ENCODE data around the gene AVPI1. TPM values are rescaled to one million over a fixed set of nuclear protein-coding genes. Genes with fewer than 3 reads are reported as not detected.
"Not testable (repeated sequence)": the region's sequence is repeated elsewhere in the genome, so short reads cannot be mapped to it uniquely, and the experiment has no call there.

Gene AVPI1
- total RNA-seq, 1 experiment from 2014 or later = 6.5 TPM

DNA sequence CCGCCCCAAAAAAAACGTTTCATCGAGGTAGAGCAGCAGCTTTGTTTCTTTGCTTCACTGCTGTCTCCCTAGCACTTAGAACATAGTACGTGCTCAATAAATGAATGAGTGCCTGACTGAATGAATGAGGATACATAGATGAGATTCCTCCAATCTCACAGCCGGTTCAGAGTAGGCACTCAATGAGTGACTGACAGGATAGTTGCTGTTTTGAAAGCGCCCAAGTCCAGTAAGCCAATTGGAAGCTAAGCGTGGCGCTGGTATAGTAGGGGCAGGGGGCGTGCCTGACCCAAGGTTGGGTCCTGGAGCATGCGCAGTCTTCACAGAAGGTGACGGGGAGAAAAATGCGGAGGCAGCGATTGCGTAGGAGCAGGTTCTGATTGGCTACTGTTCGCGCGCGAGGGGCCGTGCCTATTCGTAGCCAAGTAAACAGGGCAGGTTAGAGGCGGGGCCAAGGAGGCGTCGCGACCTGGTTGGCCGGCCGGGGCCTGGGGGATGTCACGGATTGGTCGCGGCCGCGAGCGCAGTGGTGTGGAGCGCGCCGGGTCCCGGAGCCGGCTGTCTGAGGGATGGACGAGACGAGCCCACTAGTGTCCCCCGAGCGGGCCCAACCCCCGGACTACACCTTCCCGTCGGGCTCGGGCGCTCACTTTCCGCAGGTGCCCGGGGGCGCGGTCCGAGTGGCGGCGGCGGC is 46.7 kb downstream of the AVPI1 start, which contains the start of gene PI4K2A:
PI4K2A (plus strand) TSS at position 498 of the 694 bp plus-strand sequence; CDS start at position 570, 72 bp downstream.
- H4K20me1 ChIP-seq (ENCODE audit: control insufficient read depth, insufficient read depth, insufficient read length) = no peaks in the 10 kb centered on the region
- H3K23me2 ChIP-seq (ENCODE audit: insufficient read length, low read depth, low read length, poor library complexity, severe bottlenecking) = peaks cover 11% of the 10 kb centered on the region
- no peak within 1 kb of the TSS for H2BK20ac ChIP-seq (ENCODE audit: low read depth, low read length, poor library complexity, severe bottlenecking)
- H3K36me3 Mint-ChIP-seq (ENCODE audit: insufficient read depth in 1 of 3, low read depth in 3 of 3) = peaks cover 14 to 24% (median 22%) of the 10 kb centered on the region in 3 experiments; a peak in 6 of 7 replicates
- DNase-seq = peak; percentile 100
- peaks cover 5% of the 10 kb centered on the region for H3K4me1 ChIP-seq (ENCODE audit: insufficient read depth, low read length)
- peak within 1 kb of the TSS; percentile 87 for H3K4me2 ChIP-seq (ENCODE audit: insufficient read depth, insufficient read length, low read length)
- peak within 1 kb of the TSS; percentile 83 for H3K18ac ChIP-seq (ENCODE audit: insufficient read length, low read depth, low read length)
- no peak within 1 kb of the TSS for H4K8ac ChIP-seq (replicated peaks; ENCODE audit: insufficient read length, low read depth, low read length)
- no peaks in the 10 kb centered on the region; a peak in 2 of 5 replicates for H3K9me3 Mint-ChIP-seq
- H2BK15ac ChIP-seq (ENCODE audit: low read depth, low read length) = no peak within 1 kb of the TSS
- no peak within 1 kb of the TSS for H2BK12ac ChIP-seq (ENCODE audit: insufficient read length, low read depth, low read length)
- H4K5ac ChIP-seq (ENCODE audit: insufficient read length, low read depth, low read length) = no peak within 1 kb of the TSS
- peaks cover 4% of the 10 kb centered on the region for H3K79me1 ChIP-seq (ENCODE audit: insufficient read depth, low read depth, low read length, poor library complexity, severe bottlenecking)
- peak within 1 kb of the TSS; percentile 84 to 95 for H3K4me3 Mint-ChIP-seq
- H3K27ac Mint-ChIP-seq = peak within 1 kb of the TSS; percentile 92 to 96 (median 95)
- H3K4ac ChIP-seq (ENCODE audit: low read depth, low read length) = no peak within 1 kb of the TSS
- H3K27ac ChIP-seq (ENCODE audit: insufficient read length, low read depth, low read length) = no peak within 1 kb of the TSS
- H3K27me3 Mint-ChIP-seq (ENCODE audit: low read depth) = no peaks in the 10 kb centered on the region
- no peak within 1 kb of the TSS for H2BK120ac ChIP-seq (ENCODE audit: low read depth, low read length, poor library complexity, severe bottlenecking)
- TF ChIP-seq, protein P1, sequence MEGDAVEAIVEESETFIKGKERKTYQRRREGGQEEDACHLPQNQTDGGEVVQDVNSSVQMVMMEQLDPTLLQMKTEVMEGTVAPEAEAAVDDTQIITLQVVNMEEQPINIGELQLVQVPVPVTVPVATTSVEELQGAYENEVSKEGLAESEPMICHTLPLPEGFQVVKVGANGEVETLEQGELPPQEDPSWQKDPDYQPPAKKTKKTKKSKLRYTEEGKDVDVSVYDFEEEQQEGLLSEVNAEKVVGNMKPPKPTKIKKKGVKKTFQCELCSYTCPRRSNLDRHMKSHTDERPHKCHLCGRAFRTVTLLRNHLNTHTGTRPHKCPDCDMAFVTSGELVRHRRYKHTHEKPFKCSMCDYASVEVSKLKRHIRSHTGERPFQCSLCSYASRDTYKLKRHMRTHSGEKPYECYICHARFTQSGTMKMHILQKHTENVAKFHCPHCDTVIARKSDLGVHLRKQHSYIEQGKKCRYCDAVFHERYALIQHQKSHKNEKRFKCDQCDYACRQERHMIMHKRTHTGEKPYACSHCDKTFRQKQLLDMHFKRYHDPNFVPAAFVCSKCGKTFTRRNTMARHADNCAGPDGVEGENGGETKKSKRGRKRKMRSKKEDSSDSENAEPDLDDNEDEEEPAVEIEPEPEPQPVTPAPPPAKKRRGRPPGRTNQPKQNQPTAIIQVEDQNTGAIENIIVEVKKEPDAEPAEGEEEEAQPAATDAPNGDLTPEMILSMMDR (conservative IDR thresholded peaks at IDR 0.05) = no peak
- H3K9me3 ChIP-seq (ENCODE audit: control insufficient read depth, low read depth, low read length) = no peaks in the 10 kb centered on the region
- no peak within 1 kb of the TSS for H2AK5ac ChIP-seq (ENCODE audit: insufficient read length, low read length)
- H3T11ph ChIP-seq (ENCODE audit: low read length) = no peak within 1 kb of the TSS
- H4K91ac ChIP-seq (ENCODE audit: insufficient read length, low read depth, low read length) = no peak within 1 kb of the TSS
- H3K79me2 ChIP-seq (ENCODE audit: insufficient read depth, low read length) = peaks cover 7% of the 10 kb centered on the region; the same call in 1 of the 2 replicates
- H2BK5ac ChIP-seq (ENCODE audit: insufficient read length, low read length) = no peak within 1 kb of the TSS
- no peak within 1 kb of the TSS for H3K23ac ChIP-seq (ENCODE audit: insufficient read length, low read depth, low read length)
- WGBS (ENCODE audit: extremely low coverage, insufficient read length, low lambda C conversion rate) = no CpG with 5 or more reads among the region's 54 CpGs
- H2AFZ ChIP-seq (ENCODE audit: low read length) = peak within 1 kb of the TSS; percentile 74
- H3K56ac ChIP-seq (ENCODE audit: insufficient read length, low read depth, low read length) = no peak within 1 kb of the TSS
- peak within 1 kb of the TSS; percentile 87 for H3K9ac ChIP-seq (ENCODE audit: extremely low read depth, insufficient read length, low read length)
- H3K27me3 ChIP-seq (ENCODE audit: insufficient read depth, low read length) = no peaks in the 10 kb centered on the region
- H3K14ac ChIP-seq (ENCODE audit: insufficient read depth, low read length) = peak within 1 kb of the TSS; percentile 93
- H3K4me1 Mint-ChIP-seq = peaks cover 22 to 24% of the 10 kb centered on the region in 2 experiments

DNA sequence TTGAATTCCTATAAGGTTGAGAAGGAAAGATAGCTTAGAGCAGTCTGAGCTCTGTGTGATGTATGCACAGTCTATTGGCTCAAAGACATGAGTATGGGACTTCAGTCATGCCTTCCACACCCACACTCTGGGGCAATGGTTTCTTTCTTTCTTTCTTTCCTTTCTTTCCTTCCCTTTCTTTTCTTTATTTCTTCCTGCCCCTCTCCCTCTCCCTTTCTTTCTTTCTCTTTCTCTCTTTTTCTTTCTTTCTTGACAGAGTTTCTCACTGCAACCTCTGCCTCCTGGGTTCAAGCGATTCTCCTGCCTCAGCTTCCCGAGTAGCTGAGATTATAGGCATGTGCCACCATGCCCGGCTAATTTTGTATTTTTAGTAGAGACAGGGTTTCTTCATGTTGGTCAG is 48.0 kb downstream of the AVPI1 start:
- Mint-ChIP-seq H3K4me1 (peaks cover 22 to 26% of the 10 kb centered on the region in 2 experiments), H3K36me3 (ENCODE audit: insufficient read depth in 1 of 3, low read depth in 3 of 3) (peaks cover 3 to 12% (median 10%) of the 10 kb centered on the region in 3 experiments; a peak in 5 of 7 replicates)
- H3K4me2 ChIP-seq (ENCODE audit: insufficient read depth, insufficient read length, low read length); H4K91ac ChIP-seq (ENCODE audit: insufficient read length, low read depth, low read length); DNase-seq; H3K14ac ChIP-seq (ENCODE audit: insufficient read depth, low read length); H3K4ac ChIP-seq (ENCODE audit: low read depth, low read length); H3K56ac ChIP-seq (ENCODE audit: insufficient read length, low read depth, low read length); H3K27ac Mint-ChIP-seq; H2BK120ac ChIP-seq (ENCODE audit: low read depth, low read length, poor library complexity, severe bottlenecking); H3K4me3 Mint-ChIP-seq; H4K8ac ChIP-seq (replicated peaks; ENCODE audit: insufficient read length, low read depth, low read length); H2AFZ ChIP-seq (ENCODE audit: low read length); H3K9ac ChIP-seq (ENCODE audit: extremely low read depth, insufficient read length, low read length); H3K23ac ChIP-seq (ENCODE audit: insufficient read length, low read depth, low read length); H4K5ac ChIP-seq (ENCODE audit: insufficient read length, low read depth, low read length); H2BK20ac ChIP-seq (ENCODE audit: low read depth, low read length, poor library complexity, severe bottlenecking); H2AK5ac ChIP-seq (ENCODE audit: insufficient read length, low read length); H2BK5ac ChIP-seq (ENCODE audit: insufficient read length, low read length); H4K20me1 ChIP-seq (ENCODE audit: control insufficient read depth, insufficient read depth, insufficient read length); H3K9me3 ChIP-seq (ENCODE audit: control insufficient read depth, low read depth, low read length); H3K4me1 ChIP-seq (ENCODE audit: insufficient read depth, low read length); H3K27ac ChIP-seq (ENCODE audit: insufficient read length, low read depth, low read length); H3K18ac ChIP-seq (ENCODE audit: insufficient read length, low read depth, low read length); H3K9me3 Mint-ChIP-seq; H3K27me3 ChIP-seq (ENCODE audit: insufficient read depth, low read length); H3T11ph ChIP-seq (ENCODE audit: low read length); H3K79me1 ChIP-seq (ENCODE audit: insufficient read depth, low read depth, low read length, poor library complexity, severe bottlenecking); H2BK12ac ChIP-seq (ENCODE audit: insufficient read length, low read depth, low read length); H3K27me3 Mint-ChIP-seq (ENCODE audit: low read depth); H2BK15ac ChIP-seq (ENCODE audit: low read depth, low read length); H3K79me2 ChIP-seq (ENCODE audit: insufficient read depth, low read length): not testable (repeated sequence)
- H3K23me2 ChIP-seq (ENCODE audit: insufficient read length, low read depth, low read length, poor library complexity, severe bottlenecking) = peaks cover 11% of the 10 kb centered on the region
- no CpG with 5 or more reads among the region's 3 CpGs for WGBS (ENCODE audit: extremely low coverage, insufficient read length, low lambda C conversion rate)

All from H9 (cell line).